H1 (cell line): ENCODE data around the gene SOX1. TPM values are rescaled to one million over a fixed set of nuclear protein-coding genes. Genes with fewer than 3 reads are reported as not detected.
A peak's percentile ranks its signal among the peaks of the same experiment; 100 is the strongest.

ENCODE experiments used
- CTCF ChIA-PET: fragments of 300-600 bp; sonication (Branson Sonifier 250); formaldehyde crosslinking; loops from one replicate; lab custom pipeline; 2021; ENCODE audit not compliant: partially characterized antibody; lab: Charles Lee
- POLR2A ChIA-PET: fragments of 300-600 bp; sonication (Branson Sonifier 250); formaldehyde crosslinking; loops from one replicate; lab custom pipeline; 2021; ENCODE audit warnings: inconsistent platforms; ENCODE audit not compliant: partially characterized antibody; lab: Charles Lee
- DNase-seq, 2 experiments: peaks; one replicate each; pipeline versions ENCODE4 v3.0.0 to v3.0.0-alpha.2; 2010 to 2022; ENCODE audit warnings: low spot score in 2 of 2, low read depth in 1 of 2, mixed read lengths in 1 of 2
- FAIRE-seq: peaks from 2 replicates; lab custom pipeline; 2011; peaks lifted over from hg19 to GRCh38; lab: Jason Lieb, UNC
- H2AFZ ChIP-seq: 2 replicates; pipeline ENCODE4 v1.8.1; 2012; ENCODE audit warnings: low read length, inconsistent platforms
- H2AK5ac ChIP-seq: 2 replicates; pipeline ENCODE4 v1.6.1; 2013; ENCODE audit warnings: low read depth, low read length
- H2BK120ac ChIP-seq: replicated peaks from 2 replicates; pipeline ENCODE3; 2013; ENCODE audit warnings: low read depth, low read length, inconsistent platforms
- H2BK12ac ChIP-seq: 2 replicates; pipeline ENCODE4 v1.6.1; 2013; ENCODE audit warnings: low read depth, low read length
- H2BK15ac ChIP-seq: 2 replicates; pipeline ENCODE4 v1.6.1; 2013; ENCODE audit warnings: low read length
- H2BK20ac ChIP-seq: 2 replicates; pipeline ENCODE4 v1.6.1; 2013; ENCODE audit warnings: low read length
- H2BK5ac ChIP-seq: 2 replicates; pipeline ENCODE4 v1.6.1; 2013; ENCODE audit warnings: low read depth, low read length
- H3K14ac ChIP-seq: 2 replicates; pipeline ENCODE4 v1.6.1; 2013; ENCODE audit warnings: inconsistent platforms; ENCODE audit not compliant: insufficient read length
- H3K18ac ChIP-seq: 2 replicates; pipeline ENCODE4 v1.6.1; 2013; ENCODE audit warnings: low read length; ENCODE audit errors: extremely low read depth
- H3K23ac ChIP-seq: 2 replicates; pipeline ENCODE4 v1.6.1; 2013; ENCODE audit warnings: inconsistent platforms; ENCODE audit not compliant: insufficient read length
- H3K23me2 ChIP-seq: 2 replicates; pipeline ENCODE4 v1.6.1; 2013; ENCODE audit warnings: low read depth, low read length
- H3K27ac ChIP-seq: 2 replicates; pipeline ENCODE4 v1.6.1; 2011; ENCODE audit warnings: low read depth, low read length, inconsistent platforms
- H3K27me3 ChIP-seq, 4 experiments: replicated peaks in 1 of 4; 1 replicate in 1 of 4; 2 replicates in 3 of 4; pipeline versions ENCODE4 v1.6.1 to v1.8.1; 2011 to 2013; ENCODE audit warnings: low read length in 3 of 4, mild to moderate bottlenecking in 3 of 4, inconsistent platforms in 2 of 4, mixed read lengths in 2 of 4, moderate library complexity in 1 of 4; ENCODE audit not compliant: control insufficient read depth in 3 of 4, insufficient read depth in 3 of 4; ENCODE audit errors: extremely low read depth in 1 of 4
- H3K36me3 ChIP-seq, 4 experiments: 2 replicates each; pipeline versions ENCODE4 v1.6.1 to v1.8.1; 2011 to 2013; ENCODE audit warnings: mild to moderate bottlenecking in 4 of 4, low read length in 3 of 4, moderate library complexity in 2 of 4, control low read depth in 1 of 4, inconsistent platforms in 1 of 4; ENCODE audit not compliant: insufficient read depth in 4 of 4, control insufficient read depth in 2 of 4
- H3K4ac ChIP-seq: replicated peaks from 2 replicates; pipeline ENCODE3; 2013; ENCODE audit warnings: low read length, low read depth, mixed read lengths, inconsistent platforms; ENCODE audit not compliant: insufficient read length
- H3K4me1 ChIP-seq, 4 experiments: replicated peaks in 1 of 4; 1 replicate in 1 of 4; 2 replicates in 3 of 4; pipeline versions ENCODE4 v1.6.1 to v1.8.1; 2011 to 2013; ENCODE audit warnings: low read length in 3 of 4, inconsistent platforms in 2 of 4, mixed read lengths in 1 of 4; ENCODE audit not compliant: insufficient read depth in 4 of 4, control insufficient read depth in 3 of 4
- H3K4me2 ChIP-seq, 2 experiments: 2 replicates each; pipeline versions ENCODE4 v1.6.1 to v1.8.1; 2011 to 2013; ENCODE audit warnings: low read depth in 2 of 2, low read length in 2 of 2, control low read depth in 1 of 2, inconsistent platforms in 1 of 2, mild to moderate bottlenecking in 1 of 2; ENCODE audit not compliant: insufficient read depth in 1 of 2
- H3K4me3 ChIP-seq, 4 experiments: fragments of 200-600, 300-600 bp in 1 of 4; sonication (generic), shearing (Covaris generic), sonication (Bioruptor Twin) in 1 of 4; 2 replicates each; pipeline versions ENCODE4 v1.5.1 to v1.8.1; 2011 to 2016; ENCODE audit warnings: low read length in 4 of 4, low read depth in 3 of 4, control low read depth in 2 of 4, inconsistent platforms in 2 of 4, mild to moderate bottlenecking in 2 of 4, mixed read lengths in 1 of 4, moderate library complexity in 1 of 4; ENCODE audit not compliant: insufficient read depth in 2 of 4; ENCODE audit errors: extremely low read depth in 1 of 4
- H3K56ac ChIP-seq: replicated peaks from 2 replicates; pipeline ENCODE3; 2013; ENCODE audit warnings: low read depth, mild to moderate bottlenecking, mixed read lengths, low read length, inconsistent platforms; ENCODE audit not compliant: insufficient read length
- H3K79me1 ChIP-seq: 2 replicates; pipeline ENCODE4 v1.6.1; 2013; ENCODE audit warnings: low read depth, low read length, control low read depth
- H3K79me2 ChIP-seq, 2 experiments: 2 replicates each; pipeline versions ENCODE4 v1.6.1 to v1.8.1; 2012 to 2013; ENCODE audit warnings: low read length in 2 of 2, mild to moderate bottlenecking in 2 of 2, inconsistent platforms in 1 of 2; ENCODE audit not compliant: insufficient read depth in 2 of 2, control insufficient read depth in 1 of 2
- H3K9ac ChIP-seq, 4 experiments: replicated peaks in 1 of 4; 1 replicate in 1 of 4; 2 replicates in 3 of 4; pipeline versions ENCODE4 v1.6.1 to v1.8.1; 2011 to 2013; ENCODE audit warnings: low read depth in 3 of 4, low read length in 3 of 4, control low read depth in 2 of 4, mild to moderate bottlenecking in 2 of 4, moderate library complexity in 2 of 4, inconsistent platforms in 1 of 4; ENCODE audit errors: extremely low read depth in 1 of 4
- H3K9me3 ChIP-seq, 2 experiments: 2 replicates each; pipeline versions ENCODE4 v1.6.1 to v1.8.1; 2012 to 2013; ENCODE audit warnings: mild to moderate bottlenecking in 2 of 2, moderate library complexity in 2 of 2, control low read depth in 1 of 2, inconsistent platforms in 1 of 2, low read depth in 1 of 2, low read length in 1 of 2, mixed read lengths in 1 of 2; ENCODE audit not compliant: insufficient read depth in 2 of 2
- H4K20me1 ChIP-seq, 2 experiments: replicated peaks in 1 of 2; 2 replicates each; pipeline versions ENCODE3 to v1.8.1; 2011 to 2013; ENCODE audit warnings: inconsistent platforms in 2 of 2, low read length in 2 of 2, mild to moderate bottlenecking in 1 of 2; ENCODE audit not compliant: insufficient read depth in 2 of 2, control insufficient read depth in 1 of 2
- H4K5ac ChIP-seq: 2 replicates; pipeline ENCODE4 v1.6.1; 2013; ENCODE audit warnings: low read length, low read depth, mixed read lengths, inconsistent platforms; ENCODE audit not compliant: insufficient read length
- H4K8ac ChIP-seq: 2 replicates; pipeline ENCODE4 v1.8.0; 2013; ENCODE audit warnings: mild to moderate bottlenecking, moderate library complexity, low read length, inconsistent platforms; ENCODE audit not compliant: insufficient read depth; ENCODE audit errors: extremely low read depth
- H4K91ac ChIP-seq: replicated peaks from 2 replicates; pipeline ENCODE3; 2013; ENCODE audit warnings: low read length, mixed read lengths, inconsistent platforms; ENCODE audit not compliant: insufficient read length
- CBX5 ChIP-seq: fragments of 300-800, 300-1000 bp; sonication (generic); IDR thresholded peaks from 2 replicates; pipeline ENCODE4 v1.7.1; 2016; ENCODE audit warnings: antibody characterized with exemption, low read length, low read depth
- FOSL1 ChIP-seq: IDR thresholded peaks from 2 replicates; pipeline ENCODE4 v1.6.1; 2011; ENCODE audit warnings: mild to moderate bottlenecking, low read depth, low read length, moderate library complexity; ENCODE audit not compliant: insufficient read depth
- HDAC6 ChIP-seq: IDR thresholded peaks from one replicate; pipeline ENCODE4 v1.7.1; 2012; ENCODE audit warnings: low read depth, mild to moderate bottlenecking, inconsistent platforms, low read length, moderate library complexity
- RNF2 ChIP-seq: fragments of 200-900, 300-1000 bp; sonication (generic); IDR thresholded peaks from 2 replicates; pipeline ENCODE4 v1.7.1; 2016; ENCODE audit warnings: borderline replicate concordance, low read depth, mild to moderate bottlenecking, antibody characterized with exemption, low read length; ENCODE audit not compliant: poor library complexity, severe bottlenecking; ENCODE audit errors: missing control alignments
- SAP30 ChIP-seq: fragments of 300-600 bp; sonication (generic); IDR thresholded peaks from 2 replicates; pipeline ENCODE4 v1.7.1; 2012; ENCODE audit warnings: low read length, moderate library complexity, mild to moderate bottlenecking, inconsistent platforms; ENCODE audit not compliant: insufficient read depth, insufficient replicate concordance
- YY1 ChIP-seq: IDR thresholded peaks from 2 replicates; pipeline ENCODE4 v1.6.1; 2011; ENCODE audit warnings: low read depth, mild to moderate bottlenecking, low read length
- WGBS, 2 experiments: shearing (Covaris generic) in 1 of 2; methylation state at CpG; one replicate each; pipeline versions ENCODE4 v1.1.6 to v1.1.7; 2013 to 2015; ENCODE audit warnings: low lambda C conversion rate in 2 of 2, mixed read lengths in 2 of 2, inconsistent platforms in 1 of 2, low coverage in 1 of 2, missing lambda C conversion rate in 1 of 2; ENCODE audit not compliant: insufficient replicate concordance in 2 of 2, insufficient coverage in 1 of 2, insufficient read length in 1 of 2; ENCODE audit errors: extremely low coverage in 1 of 2, missing lambda C conversion rate in 1 of 2; 5-methylcytosine and 5-hydroxymethylcytosine counted together
- polyA plus RNA-seq, 7 experiments: library from polyadenylated mRNA; depleted of rRNA in 3 of 7; stranded (reverse) in 5 of 7; unstranded in 2 of 7; fragments of >200 nt in 5 of 7; fragments of 200-250 nt in 2 of 7; gene quantifications; 1 replicate in 5 of 7; 2 replicates in 1 of 7; 4 replicates in 1 of 7; pipeline versions ENCODE4 v1.2.1 to v1.2.3, GENCODE V29; 2011 to 2013; ENCODE audit warnings: missing spikeins in 2 of 7, mixed read lengths in 2 of 7
- total RNA-seq: library from RNA; stranded (reverse); fragmentation: NEBNext Ultra II Directional; extraction: Animal tissue kit (Norgen Biotek cat#: 25700); gene quantifications from 2 replicates; pipeline ENCODE4 v1.2.1, GENCODE V29; 2021

The SOX1 gene
- total and polyA plus RNA-seq, 2 of the 8 experiments (the other 6 are each of a cell fraction or from before 2014, with no cell fraction given) = 0.03 to 0.09 TPM

DNA sequence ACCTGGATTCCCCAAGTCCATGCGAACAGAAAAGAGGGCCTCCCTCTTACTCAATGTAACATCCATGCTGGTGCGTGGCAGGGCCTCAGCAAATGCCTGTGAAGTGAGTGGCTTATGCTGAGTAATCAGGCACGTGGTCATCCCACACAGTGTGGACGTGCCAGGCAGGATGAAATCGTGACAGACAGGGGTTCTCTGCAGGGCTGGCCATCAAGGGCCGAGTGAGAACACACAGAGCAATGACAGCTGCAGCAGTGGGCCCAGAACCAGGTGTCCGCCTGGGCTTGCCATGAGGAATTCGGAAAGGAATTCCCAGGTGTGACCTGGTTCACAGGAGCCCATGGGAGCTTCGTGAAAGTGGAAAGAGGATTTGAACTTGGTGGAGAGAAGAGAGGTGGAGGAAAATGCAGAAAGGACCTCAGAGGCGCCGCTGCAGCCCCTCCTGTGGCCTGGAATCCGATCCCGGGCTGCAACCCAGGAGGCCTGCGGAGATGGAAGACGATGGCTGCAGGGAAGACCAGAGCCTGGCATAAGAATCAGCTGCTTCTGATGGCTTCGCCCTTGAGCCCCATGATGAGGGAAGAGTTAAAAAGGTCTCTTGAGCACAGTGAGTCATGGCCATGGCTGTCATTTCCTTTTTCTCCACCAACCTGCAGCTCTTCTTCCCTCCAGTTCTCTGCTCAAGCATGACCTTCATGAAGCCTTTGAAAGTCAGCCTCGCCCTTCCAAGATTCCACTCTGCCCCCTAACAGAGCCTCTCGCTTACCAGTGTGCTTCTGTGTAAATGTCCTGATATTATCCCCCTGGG, 34.6 kb upstream of the SOX1 start:
- Histone ChIP-seq H3K27me3 (no peaks in the 10 kb centered on the region; a peak in 2 of 7 replicates), H4K91ac (no peak overlapping the region), H3K23ac (no peak overlapping the region), H3K14ac (no peak overlapping the region), H3K4me3 (no peak overlapping the region), H2BK120ac (no peak overlapping the region), H3K56ac (no peak overlapping the region), H4K5ac (no peak overlapping the region), H3K9me3 (peaks cover 2 to 14% of the 10 kb centered on the region in 2 experiments; a peak in 1 of 4 replicates), H3K18ac (no peak overlapping the region), H2BK15ac (no peak overlapping the region), H3K79me1 (no peaks in the 10 kb centered on the region; the same call in 1 of the 2 replicates), H3K4me2 (no peak overlapping the region), H2BK5ac (no peak overlapping the region), H2AFZ (no peak overlapping the region), H2BK20ac (no peak overlapping the region), H3K4ac (peak overlapping the region; percentile 96), H3K9ac (no peak overlapping the region), H3K79me2 (no peaks in the 10 kb centered on the region), H3K23me2 (no peaks in the 10 kb centered on the region), H3K4me1 (peaks cover 0 to 2% (median under 1%) of the 10 kb centered on the region in 4 experiments; a peak in 1 of 7 replicates), H4K20me1 (no peaks in the 10 kb centered on the region), H2AK5ac (no peak overlapping the region), H4K8ac (no peak overlapping the region; the same call in 1 of the 2 replicates), H2BK12ac (no peak overlapping the region; the same call in 1 of the 2 replicates), H3K36me3 (no peaks in the 10 kb centered on the region), H3K27ac (no peak overlapping the region)
- FAIRE-seq (no peak), DNase-seq (no peak)
- 87% methylated on average over 18 of the region's 18 CpGs; no CpG with 5 or more reads in 1 of the 2 experiments for WGBS, 2 experiments
- TF ChIP-seq FOSL1 (no peak), YY1 (no peak), SAP30 (no peak), RNF2 (no peak), HDAC6 (no peak), CBX5 (no peak)
- CTCF ChIA-PET = interaction anchor here (2.1 kb wide), 1 partner anchor 411 kb away, joined by 5 read pairs; no protein-coding TSS in a partner anchor
- POLR2A ChIA-PET = no interaction called here
